Erythroblast (primary cell): Measurements from ENCODE around the gene RBM38.

Experiments
- GATA1 ChIP-seq: IDR thresholded peaks from 2 replicates; pipeline ENCODE4 v1.6.1; 2011; ENCODE audit warnings: low read depth, mild to moderate bottlenecking, control low read depth, low read length, moderate library complexity
- POLR2A ChIP-seq: IDR thresholded peaks from 2 replicates; pipeline ENCODE4 v1.6.1; 2011; ENCODE audit warnings: mild to moderate bottlenecking, low read length

DNA sequence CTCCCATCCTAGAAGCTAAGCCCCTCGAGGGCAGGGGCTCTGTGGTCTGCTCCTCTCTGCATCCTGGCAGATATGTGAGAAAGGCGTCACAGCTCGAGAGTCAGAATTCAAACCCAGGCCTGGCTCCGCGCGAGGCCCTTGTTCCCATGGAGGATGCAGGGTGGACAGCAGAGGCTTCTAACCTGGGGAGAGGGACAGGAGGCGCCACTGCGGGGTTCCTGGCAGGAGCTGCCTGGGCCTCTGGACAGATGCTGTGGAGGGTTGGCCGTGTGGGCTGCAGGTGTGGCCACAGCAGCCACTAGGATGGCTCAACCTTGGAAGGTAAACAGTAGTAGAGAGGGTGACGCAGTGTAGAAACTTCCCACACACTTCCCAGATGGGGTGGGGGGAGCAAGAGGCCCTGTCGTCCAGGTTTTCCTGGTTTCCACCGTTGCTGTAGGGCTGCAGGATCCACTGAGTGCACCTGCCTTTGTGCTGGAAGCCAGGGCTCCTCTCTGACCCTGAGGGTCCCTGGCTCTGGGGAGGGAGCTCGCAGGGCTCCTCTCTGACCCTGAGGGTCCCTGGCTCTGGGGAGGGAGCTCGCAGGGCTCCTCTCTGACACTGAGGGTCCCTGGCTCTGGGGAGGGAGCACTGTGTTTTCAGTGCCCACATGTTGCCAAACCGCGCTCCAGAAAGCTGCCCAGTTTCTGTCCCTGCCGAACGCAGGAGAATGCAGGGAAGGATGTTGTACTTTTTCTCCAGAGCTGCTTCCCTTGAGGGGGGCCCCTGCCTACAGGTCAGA is 14.2 kb downstream of the RBM38 start:
- TF ChIP-seq POLR2A: no peak
- TF ChIP-seq GATA1: no peak
